ENCODE results near the gene ADAMTS10.

ADAMTS10 gene

DNA sequence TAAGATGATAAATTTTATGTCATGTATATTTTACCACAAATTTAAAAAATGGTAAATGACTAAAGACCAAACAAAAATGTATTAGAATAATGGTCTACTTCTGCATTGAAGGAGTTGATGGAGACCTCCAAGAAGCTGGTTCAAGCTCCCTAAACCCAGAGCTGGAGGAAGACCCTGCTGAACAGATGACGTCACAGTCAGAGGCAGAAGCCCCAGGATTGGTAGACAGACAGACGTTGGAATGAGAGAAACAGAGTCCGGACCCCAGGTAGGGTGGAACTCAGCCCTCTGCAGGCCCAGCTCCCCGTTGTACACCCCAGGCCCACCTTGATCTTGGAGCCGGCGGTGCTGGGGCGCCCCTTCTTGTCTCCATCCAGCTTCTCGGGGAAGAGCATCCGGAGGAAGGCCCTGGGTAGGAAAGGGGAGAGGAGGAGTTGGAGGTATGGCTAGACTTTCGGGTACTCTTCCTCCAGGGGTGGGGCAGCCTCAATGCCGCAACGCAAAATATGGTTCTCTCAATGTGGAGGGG, 70.8 kb downstream of the ADAMTS10 start:
- Histone ChIP-seq H3K79me2 (ENCODE audit: control insufficient read depth, low read length) (no peaks in the 10 kb centered on the region), H4K20me1 (ENCODE audit: control insufficient read depth, insufficient read depth, low read depth, low read length) (no peaks in the 10 kb centered on the region), H3K36me3 (ENCODE audit: control insufficient read depth, low read length) (no peaks in the 10 kb centered on the region), H3K4me2 (ENCODE audit: low read length) (no peak overlapping the region), H3K9me3 (ENCODE audit: control insufficient read depth, insufficient read depth, low read length) (no peaks in the 10 kb centered on the region), H3K27me3 (ENCODE audit: control insufficient read depth, low read length) (no peaks in the 10 kb centered on the region), H3K9me2 (replicated peaks; ENCODE audit: control insufficient read depth, low read length) (no peaks in the 10 kb centered on the region), H3K4me1 (ENCODE audit: control insufficient read depth, low read length) (no peaks in the 10 kb centered on the region), H3K27ac (ENCODE audit: low read depth, low read length) (no peak overlapping the region), H3K4me3 (ENCODE audit: low read length) (no peak overlapping the region), H3F3A (ENCODE audit: control insufficient read depth, insufficient read depth) (no peaks in the 10 kb centered on the region)
- no peak for TF ChIP-seq EZH2phosphoT487 (IDR thresholded peaks at IDR 0.05; ENCODE audit: borderline replicate concordance, low read length)
- TF ChIP-seq, protein P1, sequence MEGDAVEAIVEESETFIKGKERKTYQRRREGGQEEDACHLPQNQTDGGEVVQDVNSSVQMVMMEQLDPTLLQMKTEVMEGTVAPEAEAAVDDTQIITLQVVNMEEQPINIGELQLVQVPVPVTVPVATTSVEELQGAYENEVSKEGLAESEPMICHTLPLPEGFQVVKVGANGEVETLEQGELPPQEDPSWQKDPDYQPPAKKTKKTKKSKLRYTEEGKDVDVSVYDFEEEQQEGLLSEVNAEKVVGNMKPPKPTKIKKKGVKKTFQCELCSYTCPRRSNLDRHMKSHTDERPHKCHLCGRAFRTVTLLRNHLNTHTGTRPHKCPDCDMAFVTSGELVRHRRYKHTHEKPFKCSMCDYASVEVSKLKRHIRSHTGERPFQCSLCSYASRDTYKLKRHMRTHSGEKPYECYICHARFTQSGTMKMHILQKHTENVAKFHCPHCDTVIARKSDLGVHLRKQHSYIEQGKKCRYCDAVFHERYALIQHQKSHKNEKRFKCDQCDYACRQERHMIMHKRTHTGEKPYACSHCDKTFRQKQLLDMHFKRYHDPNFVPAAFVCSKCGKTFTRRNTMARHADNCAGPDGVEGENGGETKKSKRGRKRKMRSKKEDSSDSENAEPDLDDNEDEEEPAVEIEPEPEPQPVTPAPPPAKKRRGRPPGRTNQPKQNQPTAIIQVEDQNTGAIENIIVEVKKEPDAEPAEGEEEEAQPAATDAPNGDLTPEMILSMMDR (IDR thresholded peaks at IDR 0.05; ENCODE audit: low read depth, low read length, poor library complexity, severe bottlenecking): no peak

DNA sequence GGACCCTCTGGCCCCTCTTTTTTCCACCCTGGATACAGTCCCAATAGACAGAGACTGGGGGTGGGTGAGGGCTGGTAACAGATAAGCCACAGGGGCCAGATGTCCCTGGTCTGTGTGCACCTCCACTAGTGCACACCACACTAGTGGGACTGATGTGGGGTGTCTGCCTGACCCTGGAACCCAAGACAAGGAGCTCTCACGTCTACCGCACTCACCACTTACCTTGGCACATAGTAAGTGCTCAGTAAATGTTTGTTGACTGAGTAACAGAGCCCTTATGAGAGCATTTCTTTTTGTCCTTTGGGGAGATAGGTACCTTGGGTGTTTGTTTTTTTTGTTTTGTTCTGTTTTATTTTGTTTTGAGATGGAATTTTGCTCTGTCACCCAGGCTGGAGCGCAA, 73.4 kb downstream of the ADAMTS10 start:
- Histone ChIP-seq H3K9me3 (ENCODE audit: control insufficient read depth, insufficient read depth, low read length) (no peaks in the 10 kb centered on the region), H3K9me2 (replicated peaks; ENCODE audit: control insufficient read depth, low read length) (no peaks in the 10 kb centered on the region), H3K4me3 (ENCODE audit: low read length) (no peak overlapping the region), H4K20me1 (ENCODE audit: control insufficient read depth, insufficient read depth, low read depth, low read length) (no peaks in the 10 kb centered on the region), H3K4me1 (ENCODE audit: control insufficient read depth, low read length) (no peaks in the 10 kb centered on the region), H3K36me3 (ENCODE audit: control insufficient read depth, low read length) (no peaks in the 10 kb centered on the region), H3K27ac (ENCODE audit: low read depth, low read length) (no peak overlapping the region), H3F3A (ENCODE audit: control insufficient read depth, insufficient read depth) (no peaks in the 10 kb centered on the region), H3K4me2 (ENCODE audit: low read length) (no peak overlapping the region), H3K27me3 (ENCODE audit: control insufficient read depth, low read length) (no peaks in the 10 kb centered on the region), H3K79me2 (ENCODE audit: control insufficient read depth, low read length) (no peaks in the 10 kb centered on the region)
- no peak for TF ChIP-seq EZH2phosphoT487 (IDR thresholded peaks at IDR 0.05; ENCODE audit: borderline replicate concordance, low read length)
- TF ChIP-seq, protein P1 (IDR thresholded peaks at IDR 0.05; ENCODE audit: low read depth, low read length, poor library complexity, severe bottlenecking): no peak

DNA sequence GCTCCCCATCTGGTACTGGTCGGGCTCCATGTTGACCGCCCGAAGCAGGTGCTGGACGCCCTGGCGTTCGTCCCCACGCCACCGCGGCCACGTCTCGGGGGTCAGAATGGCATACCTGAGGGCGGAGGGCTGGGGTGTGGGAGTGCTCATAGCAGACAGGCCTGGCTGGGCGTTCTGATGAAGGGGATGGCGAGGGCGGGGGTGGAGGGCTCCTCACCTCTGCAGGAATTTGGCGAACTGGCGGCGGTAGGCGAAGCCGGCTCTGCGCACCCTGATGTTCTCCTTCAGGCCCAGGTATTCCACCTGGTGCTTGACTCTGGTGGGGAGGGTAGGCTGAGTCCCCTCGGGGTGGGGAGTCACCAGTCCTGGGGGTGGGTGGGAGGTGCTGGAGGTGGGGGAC, 74.2 kb downstream of the ADAMTS10 start:
- Histone ChIP-seq H3K9me2 (replicated peaks; ENCODE audit: control insufficient read depth, low read length) (no peaks in the 10 kb centered on the region), H3K36me3 (ENCODE audit: control insufficient read depth, low read length) (no peaks in the 10 kb centered on the region), H3K27me3 (ENCODE audit: control insufficient read depth, low read length) (no peaks in the 10 kb centered on the region), H3K9me3 (ENCODE audit: control insufficient read depth, insufficient read depth, low read length) (no peaks in the 10 kb centered on the region), H3K27ac (ENCODE audit: low read depth, low read length) (no peak overlapping the region), H3K4me3 (ENCODE audit: low read length) (no peak overlapping the region), H3K4me2 (ENCODE audit: low read length) (no peak overlapping the region), H3K4me1 (ENCODE audit: control insufficient read depth, low read length) (no peaks in the 10 kb centered on the region), H3F3A (ENCODE audit: control insufficient read depth, insufficient read depth) (no peaks in the 10 kb centered on the region), H4K20me1 (ENCODE audit: control insufficient read depth, insufficient read depth, low read depth, low read length) (no peaks in the 10 kb centered on the region), H3K79me2 (ENCODE audit: control insufficient read depth, low read length) (no peaks in the 10 kb centered on the region)
- TF ChIP-seq, protein P1 (IDR thresholded peaks at IDR 0.05; ENCODE audit: low read depth, low read length, poor library complexity, severe bottlenecking): no peak
- TF ChIP-seq EZH2phosphoT487 (IDR thresholded peaks at IDR 0.05; ENCODE audit: borderline replicate concordance, low read length): no peak

All from DOHH2 (cell line).